DND-41 (cell line): ENCODE results near the gene PPP1R1B.

Experiments used
- CTCF ChIP-seq: IDR thresholded peaks from 2 replicates; pipeline ENCODE4 v1.5.1; 2012; ENCODE audit warnings: borderline replicate concordance, low read length, moderate library complexity, mild to moderate bottlenecking; ENCODE audit not compliant: poor library complexity, severe bottlenecking; ENCODE audit errors: extremely low read depth
- EZH2 ChIP-seq: IDR thresholded peaks from 3 replicates; pipeline ENCODE4 v1.6.1; 2012; ENCODE audit warnings: borderline replicate concordance, low read depth, mild to moderate bottlenecking, moderate library complexity, low read length, inconsistent platforms; ENCODE audit not compliant: severe bottlenecking

- no peak for TF ChIP-seq CTCF
- TF ChIP-seq EZH2: no peak
Observed at GRCh38 chr17:39670746-39671145, 44.0 kb downstream of the PPP1R1B start.
